IPS DF 6.9 (cell line): ENCODE measurements around the gene MAP3K5.

Source experiments
- DNase-seq: peaks from one replicate; pipeline ENCODE4 v3.0.0-alpha.2; 2013; ENCODE audit warnings: low read depth, low spot score
- H3K27ac ChIP-seq: one replicate; pipeline ENCODE4 v1.5.1; 2013; ENCODE audit warnings: low read length, control low read depth
- H3K27me3 ChIP-seq: 2 replicates; pipeline ENCODE4 v1.6.1; 2013; ENCODE audit warnings: mild to moderate bottlenecking, low read length; ENCODE audit not compliant: control insufficient read depth, insufficient read depth
- H3K36me3 ChIP-seq: 2 replicates; pipeline ENCODE4 v1.6.1; 2013; ENCODE audit warnings: low read length; ENCODE audit not compliant: control insufficient read depth, insufficient read depth
- H3K4me1 ChIP-seq: 2 replicates; pipeline ENCODE4 v1.6.1; 2013; ENCODE audit warnings: low read length; ENCODE audit not compliant: control insufficient read depth, insufficient read depth
- H3K4me3 ChIP-seq: 2 replicates; pipeline ENCODE4 v1.5.1; 2013; ENCODE audit warnings: mild to moderate bottlenecking, low read length
- H3K9me3 ChIP-seq: 2 replicates; pipeline ENCODE4 v1.6.1; 2013; ENCODE audit warnings: low read length, inconsistent platforms; ENCODE audit not compliant: control insufficient read depth, insufficient read depth
- WGBS: extraction: QIAGEN DNeasy Blood & Tissue Kit; methylation state at CpG from one replicate; pipeline ENCODE4 v1.1.7; 2013; ENCODE audit warnings: mixed read lengths, missing lambda C conversion rate; ENCODE audit not compliant: insufficient read length, insufficient coverage; 5-methylcytosine and 5-hydroxymethylcytosine counted together

MAP3K5 gene

DNA sequence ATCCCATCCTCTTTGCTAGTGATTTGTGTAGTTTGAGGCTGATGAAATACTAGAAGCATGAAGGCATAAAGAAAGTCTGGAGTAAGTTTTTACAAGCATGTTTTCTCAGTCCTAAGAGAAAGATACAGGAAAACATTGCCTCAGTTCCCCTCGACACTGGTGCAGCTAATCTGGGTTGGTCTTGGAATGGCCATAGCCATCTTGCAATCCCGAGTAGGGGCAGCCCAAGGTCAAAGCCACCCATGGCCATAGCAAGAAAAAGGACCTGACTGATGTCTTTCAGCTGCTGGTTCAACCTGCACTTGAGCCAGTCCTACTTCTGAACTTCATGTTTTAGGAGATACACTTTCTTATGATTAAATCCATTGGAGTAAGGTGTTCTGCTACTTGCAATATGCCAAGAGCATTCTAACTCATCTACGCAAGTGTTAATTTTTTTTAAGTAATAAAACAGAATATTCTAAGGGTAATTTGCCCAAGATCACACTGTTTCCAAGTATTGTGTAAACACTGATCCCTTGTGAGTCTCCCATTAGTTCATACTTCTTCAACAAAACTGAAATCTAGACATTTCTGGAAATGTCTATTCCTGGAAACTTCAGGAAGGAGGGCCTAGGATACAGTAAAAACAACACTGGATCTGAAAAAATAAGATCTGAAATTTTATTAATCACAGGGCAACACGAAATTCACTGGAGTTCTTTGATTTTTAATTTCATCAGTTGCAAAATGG lies 108.9 kb downstream of the MAP3K5 start:
- H3K9me3 ChIP-seq, result no peaks in the 10 kb centered on the region
- no peaks in the 10 kb centered on the region for H3K4me1 ChIP-seq
- H3K4me3 ChIP-seq, result no peak overlapping the region
- H3K27ac ChIP-seq, result no peak overlapping the region
- H3K36me3 ChIP-seq, result no peaks in the 10 kb centered on the region
- no peaks in the 10 kb centered on the region for H3K27me3 ChIP-seq
- no peak for DNase-seq
- no CpG with 5 or more reads among the region's 4 CpGs for WGBS

DNA sequence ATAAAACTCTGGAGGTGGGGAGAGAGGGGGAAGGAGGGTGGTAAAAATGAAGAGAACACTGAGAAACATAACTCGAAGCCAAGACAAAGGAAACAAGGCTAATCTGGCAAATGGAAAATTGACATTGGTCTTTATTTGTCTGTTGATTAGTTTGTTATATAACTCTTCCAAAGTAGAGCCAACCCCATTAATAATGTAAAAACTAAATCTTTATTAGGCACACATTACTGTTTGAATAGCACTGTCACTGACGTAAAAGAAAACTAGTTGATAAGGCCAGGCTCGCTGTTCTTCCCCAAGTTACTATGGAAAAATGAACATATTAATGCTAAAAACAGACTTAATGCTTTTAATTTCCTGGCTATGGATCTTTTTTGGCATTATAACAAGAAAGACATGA lies 110.0 kb downstream of the MAP3K5 start:
- Histone ChIP-seq H3K27ac (no peak overlapping the region), H3K4me1 (no peaks in the 10 kb centered on the region), H3K27me3 (no peaks in the 10 kb centered on the region), H3K4me3 (no peak overlapping the region), H3K9me3 (no peaks in the 10 kb centered on the region), H3K36me3 (no peaks in the 10 kb centered on the region)
- WGBS, result no CpG with 5 or more reads among the region's 3 CpGs
- no peak for DNase-seq

DNA sequence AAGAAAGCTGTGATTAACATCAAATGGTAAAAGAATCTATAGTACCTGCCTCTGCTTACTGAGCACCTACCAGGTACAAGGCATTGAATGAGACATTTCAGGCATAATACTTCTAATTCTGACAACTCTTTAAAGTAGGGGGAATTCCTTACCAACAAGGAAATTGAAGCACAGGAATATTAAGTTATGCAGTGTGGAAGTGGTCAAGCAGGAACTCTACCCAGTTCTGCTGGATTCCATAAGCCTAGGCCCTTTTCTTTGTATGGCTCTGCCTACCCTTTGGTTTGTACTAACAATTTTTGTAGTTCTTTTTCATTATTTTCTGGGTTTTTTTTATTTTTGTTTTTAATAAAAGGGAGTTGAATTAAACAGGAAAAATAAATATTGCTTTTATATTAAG lies 114.5 kb downstream of the MAP3K5 start:
- H3K27me3 ChIP-seq, result no peaks in the 10 kb centered on the region
- no peaks in the 10 kb centered on the region for H3K9me3 ChIP-seq
- no peak overlapping the region for H3K4me3 ChIP-seq
- no peaks in the 10 kb centered on the region for H3K36me3 ChIP-seq
- no peak overlapping the region for H3K27ac ChIP-seq
- no peak for DNase-seq
- H3K4me1 ChIP-seq, result no peaks in the 10 kb centered on the region

DNA sequence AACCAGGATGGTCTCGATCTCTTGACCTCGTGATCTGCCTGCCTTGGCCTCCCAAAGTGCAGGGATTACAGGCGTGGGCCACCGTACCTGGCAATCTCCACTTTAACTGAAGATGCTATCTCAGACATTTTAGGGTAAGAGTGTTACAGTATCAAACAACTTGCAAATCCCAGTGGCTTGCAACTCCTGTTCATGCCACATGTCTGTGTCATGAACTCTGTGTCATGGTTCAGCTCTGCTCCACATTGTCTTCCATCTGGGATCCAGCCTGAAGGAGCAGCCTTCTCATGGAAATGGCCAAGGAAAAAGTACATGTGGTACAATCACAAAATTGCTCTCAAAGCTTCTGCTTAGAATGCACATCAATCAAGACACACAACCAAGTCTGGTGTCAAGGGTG lies 114.9 kb downstream of the MAP3K5 start:
- no peak for DNase-seq
- no peaks in the 10 kb centered on the region for H3K4me1 ChIP-seq
- H3K27ac ChIP-seq, result no peak overlapping the region
- no CpG with 5 or more reads among the region's 4 CpGs for WGBS
- H3K9me3 ChIP-seq, result no peaks in the 10 kb centered on the region
- no peak overlapping the region for H3K4me3 ChIP-seq
- no peaks in the 10 kb centered on the region for H3K36me3 ChIP-seq
- no peaks in the 10 kb centered on the region for H3K27me3 ChIP-seq

DNA sequence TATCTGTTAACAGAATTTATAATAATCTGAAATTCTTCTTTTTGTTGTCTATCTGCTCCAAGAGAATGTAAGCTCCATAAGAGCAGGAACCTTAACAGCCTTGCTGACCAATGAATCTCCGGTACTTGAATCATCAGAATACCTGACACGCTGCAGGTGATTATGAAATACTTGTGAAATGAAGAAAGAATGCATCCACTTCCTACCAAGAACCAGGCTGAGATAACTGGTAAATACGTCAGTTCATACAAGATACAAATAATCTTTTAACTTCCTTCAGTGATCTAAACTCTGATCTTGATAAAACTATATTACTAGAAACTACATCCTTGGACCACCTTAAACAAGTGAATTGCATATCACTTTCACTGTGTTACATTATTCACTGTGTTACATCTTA lies 116.2 kb downstream of the MAP3K5 start:
- Histone ChIP-seq H3K27me3 (no peaks in the 10 kb centered on the region), H3K36me3 (no peaks in the 10 kb centered on the region), H3K4me1 (no peaks in the 10 kb centered on the region), H3K27ac (no peak overlapping the region), H3K4me3 (no peak overlapping the region), H3K9me3 (no peaks in the 10 kb centered on the region)
- no peak for DNase-seq
- no CpG with 5 or more reads among the region's 3 CpGs for WGBS

DNA sequence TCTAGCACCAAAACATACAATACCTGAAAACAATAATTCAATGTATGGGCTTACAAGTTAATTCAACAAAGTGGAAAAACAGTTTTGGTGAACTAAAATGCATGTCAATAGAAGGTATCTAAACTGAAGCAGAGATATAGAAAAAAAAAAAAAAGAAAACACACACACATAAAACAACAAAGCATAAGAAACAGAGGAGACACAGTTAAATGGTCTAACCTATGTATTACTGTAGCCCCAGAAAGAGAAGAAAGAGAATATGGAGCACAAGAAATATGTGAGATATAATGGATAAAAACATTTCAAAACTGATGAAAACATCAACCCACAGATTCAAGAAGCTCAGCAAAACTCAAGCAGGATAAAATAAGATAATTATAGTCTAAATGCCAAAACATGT lies 118.7 kb downstream of the MAP3K5 start:
- no peak for DNase-seq
- Histone ChIP-seq H3K27ac (no peak overlapping the region), H3K4me3 (no peak overlapping the region), H3K4me1 (no peaks in the 10 kb centered on the region), H3K9me3 (no peaks in the 10 kb centered on the region), H3K27me3 (no peaks in the 10 kb centered on the region), H3K36me3 (no peaks in the 10 kb centered on the region)

DNA sequence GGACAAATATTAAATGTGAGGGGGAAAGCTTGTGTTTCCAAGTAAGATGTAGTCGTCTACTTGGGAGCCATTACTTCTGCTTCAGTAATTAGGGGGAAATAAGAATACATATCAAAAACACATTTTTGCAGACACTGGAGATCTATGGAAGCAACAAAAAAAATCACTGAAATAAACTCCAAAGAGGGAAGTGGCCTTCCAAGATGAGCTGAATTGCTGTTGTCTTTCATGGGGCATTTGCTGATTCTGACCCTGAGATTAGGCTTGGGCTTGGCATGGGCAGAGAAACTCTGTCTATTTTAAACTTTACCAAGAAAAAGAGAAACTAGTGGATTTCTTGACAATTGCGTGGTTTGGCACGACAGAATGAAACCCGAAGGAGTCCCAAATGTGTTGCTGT lies 120.1 kb downstream of the MAP3K5 start:
- WGBS, result no CpG with 5 or more reads among the region's 4 CpGs
- no peaks in the 10 kb centered on the region for H3K36me3 ChIP-seq
- H3K27ac ChIP-seq, result no peak overlapping the region
- H3K4me1 ChIP-seq, result no peaks in the 10 kb centered on the region
- no peaks in the 10 kb centered on the region for H3K9me3 ChIP-seq
- no peak overlapping the region for H3K4me3 ChIP-seq
- no peaks in the 10 kb centered on the region for H3K27me3 ChIP-seq
- no peak for DNase-seq

DNA sequence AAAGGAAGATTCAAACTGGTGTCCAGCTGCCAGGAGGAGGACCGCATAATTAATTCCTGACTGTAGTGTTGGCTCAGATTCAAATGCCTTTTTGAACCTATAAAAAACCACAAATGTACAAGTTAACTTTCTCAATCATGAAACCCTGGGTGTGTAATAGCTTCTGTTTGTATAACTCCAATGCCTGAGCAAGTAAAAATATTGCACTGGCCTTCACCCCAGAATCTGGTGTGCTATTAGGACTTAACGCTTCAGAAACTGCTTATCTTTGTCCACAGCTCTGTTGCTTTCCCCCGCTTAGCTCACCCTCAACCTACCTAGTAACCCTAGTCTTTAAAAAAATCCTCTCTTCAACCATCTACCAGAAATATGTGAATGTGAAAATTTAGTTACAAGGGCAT lies 123.0 kb downstream of the MAP3K5 start:
- WGBS, result no CpG with 5 or more reads among the region's 3 CpGs
- H3K36me3 ChIP-seq, result no peaks in the 10 kb centered on the region
- H3K27ac ChIP-seq, result no peak overlapping the region
- no peaks in the 10 kb centered on the region for H3K4me1 ChIP-seq
- DNase-seq, result no peak
- H3K4me3 ChIP-seq, result no peak overlapping the region
- no peaks in the 10 kb centered on the region for H3K9me3 ChIP-seq
- no peaks in the 10 kb centered on the region for H3K27me3 ChIP-seq

DNA sequence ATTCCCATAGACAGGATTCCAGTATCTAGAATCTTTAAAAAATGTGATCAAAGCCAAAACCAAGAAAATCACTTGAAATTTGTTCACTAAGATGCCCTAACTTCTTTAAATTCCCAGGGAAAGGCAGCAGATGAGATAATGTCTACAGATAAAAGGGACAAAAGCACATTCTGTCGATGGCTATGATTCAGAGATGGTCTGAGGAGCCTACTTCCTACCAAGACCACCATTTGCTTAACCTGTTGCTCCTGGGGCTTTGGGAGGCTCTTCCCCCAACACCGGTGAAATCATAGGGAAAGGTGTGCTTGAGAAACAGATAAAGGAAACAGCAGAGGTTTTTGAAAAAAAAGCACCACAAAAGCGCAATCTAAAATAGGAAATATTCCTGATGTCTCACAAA lies 123.7 kb downstream of the MAP3K5 start:
- no CpG with 5 or more reads among the region's 3 CpGs for WGBS
- no peak for DNase-seq
- no peaks in the 10 kb centered on the region for H3K9me3 ChIP-seq
- no peak overlapping the region for H3K4me3 ChIP-seq
- no peaks in the 10 kb centered on the region for H3K27me3 ChIP-seq
- no peak overlapping the region for H3K27ac ChIP-seq
- no peaks in the 10 kb centered on the region for H3K4me1 ChIP-seq
- H3K36me3 ChIP-seq, result no peaks in the 10 kb centered on the region

DNA sequence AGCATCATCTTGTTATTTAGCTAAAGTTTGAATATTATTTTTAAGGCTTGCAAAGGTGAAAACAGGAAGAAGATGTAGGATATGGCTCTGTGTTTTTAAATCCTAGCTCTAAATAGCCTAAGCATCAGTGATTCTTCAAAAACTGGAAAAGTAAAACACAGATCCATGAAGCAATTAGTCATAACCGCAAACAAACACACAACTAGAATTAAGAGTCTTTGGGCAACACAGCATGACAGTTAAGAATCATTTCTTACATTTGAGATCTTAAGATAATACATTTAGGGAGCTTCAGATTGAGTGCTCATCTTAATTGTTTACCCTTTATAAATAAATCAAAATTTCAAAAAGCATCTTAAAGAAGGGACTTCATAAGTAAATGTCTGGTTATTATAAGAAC lies 126.2 kb downstream of the MAP3K5 start:
- Histone ChIP-seq H3K4me3 (no peak overlapping the region), H3K36me3 (no peaks in the 10 kb centered on the region), H3K27me3 (no peaks in the 10 kb centered on the region), H3K9me3 (no peaks in the 10 kb centered on the region), H3K4me1 (no peaks in the 10 kb centered on the region), H3K27ac (no peak overlapping the region)
- WGBS, result no CpG with 5 or more reads among the region's 1 CpG
- DNase-seq, result no peak

DNA sequence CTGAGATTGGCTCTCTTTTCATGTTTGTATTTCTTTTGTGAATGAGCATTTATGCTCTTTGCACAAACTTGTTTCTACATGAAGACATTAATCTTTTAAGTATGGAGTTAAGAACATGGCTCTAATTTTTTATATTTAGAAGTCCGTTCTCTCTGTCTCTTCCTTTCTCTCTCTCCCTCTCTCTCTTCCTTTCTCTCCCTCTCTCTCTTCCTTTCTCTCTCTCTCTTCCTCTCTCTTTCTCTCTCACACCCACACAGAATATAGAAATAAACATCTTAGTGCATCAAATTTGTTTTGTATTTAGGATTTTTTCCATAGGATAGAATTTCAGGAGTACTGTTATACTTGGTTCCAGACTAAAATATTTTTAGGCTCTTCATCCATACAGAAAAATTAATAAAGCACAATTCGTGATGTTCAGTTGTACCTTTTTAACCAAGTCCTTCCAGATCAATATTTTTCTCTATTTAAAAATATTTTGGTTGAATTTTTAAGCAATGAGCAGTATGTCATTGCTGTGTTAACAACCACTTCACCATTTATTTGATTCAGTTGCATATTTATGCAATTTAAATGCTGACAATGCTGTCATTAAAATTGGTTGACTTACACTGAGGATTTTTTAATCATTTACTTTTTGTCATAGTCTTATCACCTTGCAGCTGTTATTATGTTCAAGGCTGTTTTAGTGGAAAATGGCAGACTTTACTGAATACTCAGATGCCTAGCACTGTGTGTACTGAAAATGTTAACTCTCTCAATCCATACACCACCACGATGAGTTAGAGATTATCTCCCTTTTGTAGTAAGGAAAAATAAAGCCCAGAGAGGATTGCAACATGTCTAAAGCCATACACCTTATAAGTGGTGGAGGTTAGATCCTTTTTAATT lies 129.7 kb downstream of the MAP3K5 start:
- Histone ChIP-seq H3K4me1 (no peaks in the 10 kb centered on the region), H3K4me3 (no peak overlapping the region), H3K36me3 (no peaks in the 10 kb centered on the region), H3K27ac (no peak overlapping the region), H3K9me3 (no peaks in the 10 kb centered on the region), H3K27me3 (no peaks in the 10 kb centered on the region)
- WGBS, result no CpG with 5 or more reads among the region's 3 CpGs
- no peak for DNase-seq
